HepG2 (cell line): Measurements from ENCODE around the gene SETD1A. TPM values are rescaled to one million over a fixed set of nuclear protein-coding genes. Genes with fewer than 3 reads are reported as not detected.

Experiments used
- ARNT2 ChIP-seq: sonication (generic); formaldehyde crosslinking; IDR thresholded peaks from 2 replicates; pipeline ENCODE4 v1.8.0; 2022; ENCODE audit warnings: mild to moderate bottlenecking, low read depth, missing genetic modification reagents, moderate library complexity
- ATF4 ChIP-seq, 2 experiments: fragments of 450-650 bp in 1 of 2; sonication (generic) in 1 of 2; formaldehyde crosslinking; IDR thresholded peaks; 2 replicates each; pipeline versions ENCODE4 v1.5.0 to v1.8.0; 2020 to 2022; ENCODE audit warnings: mild to moderate bottlenecking in 1 of 2, missing genetic modification reagents in 1 of 2
- ESRRA ChIP-seq: sonication (generic); formaldehyde crosslinking; IDR thresholded peaks from 2 replicates; pipeline ENCODE4 v1.5.1; 2020; ENCODE audit warnings: mild to moderate bottlenecking, low read depth, missing genetic modification reagents
- GLMP ChIP-seq: sonication (generic); formaldehyde crosslinking; IDR thresholded peaks from 2 replicates; pipeline ENCODE4 v1.9.0; 2021; ENCODE audit warnings: missing genetic modification reagents, mild to moderate bottlenecking, borderline replicate concordance
- HOXA7 ChIP-seq: sonication (generic); formaldehyde crosslinking; IDR thresholded peaks from 2 replicates; pipeline ENCODE4 v1.8.1; 2022; ENCODE audit warnings: mild to moderate bottlenecking, missing genetic modification reagents, moderate library complexity
- MXD4 ChIP-seq: IDR thresholded peaks from 2 replicates; pipeline ENCODE4 v1.6.1; 2016; ENCODE audit warnings: mild to moderate bottlenecking, missing biosample characterization, missing genetic modification reagents
- RCOR2 ChIP-seq: IDR thresholded peaks from 2 replicates; pipeline ENCODE4 v1.6.1; 2016; ENCODE audit warnings: missing biosample characterization, missing genetic modification reagents
- TCF7 ChIP-seq: sonication (generic); IDR thresholded peaks from 2 replicates; pipeline ENCODE4 v1.6.1; 2016; ENCODE audit warnings: antibody characterized with exemption, low read depth
- TFDP1 ChIP-seq: IDR thresholded peaks from 2 replicates; pipeline ENCODE4 v1.6.1; 2016; ENCODE audit warnings: missing compliant biosample characterization, missing genetic modification reagents, borderline replicate concordance
- ZBTB1 ChIP-seq: sonication (generic); formaldehyde crosslinking; IDR thresholded peaks from 2 replicates; pipeline ENCODE4 v1.4.0; 2020; ENCODE audit warnings: missing genetic modification reagents, borderline replicate concordance
- ZBTB3 ChIP-seq: sonication (generic); formaldehyde crosslinking; IDR thresholded peaks from 2 replicates; pipeline ENCODE4 v1.4.0; 2020; ENCODE audit warnings: low read depth, mild to moderate bottlenecking, moderate library complexity, missing genetic modification reagents, borderline replicate concordance
- ZBTB39 ChIP-seq: sonication (generic); formaldehyde crosslinking; IDR thresholded peaks from 2 replicates; pipeline ENCODE4 v1.5.0; 2020; ENCODE audit warnings: missing genetic modification reagents
- ZNF296 ChIP-seq: sonication (generic); formaldehyde crosslinking; conservative IDR thresholded peaks from 2 replicates; pipeline ENCODE4 v1.5.0; 2020; ENCODE audit warnings: mild to moderate bottlenecking, missing genetic modification reagents
- ZNF33B ChIP-seq: sonication (generic); formaldehyde crosslinking; IDR thresholded peaks from 2 replicates; pipeline ENCODE4 v1.5.1; 2020; ENCODE audit warnings: mild to moderate bottlenecking, missing genetic modification reagents
- ZNF382 ChIP-seq: sonication (generic); formaldehyde crosslinking; IDR thresholded peaks from 2 replicates; pipeline ENCODE4 v1.5.0; 2020; ENCODE audit warnings: missing genetic modification reagents, mild to moderate bottlenecking, borderline replicate concordance
- polyA plus RNA-seq, 8 experiments: library from polyadenylated mRNA; depleted of rRNA in 3 of 8; stranded (reverse) in 7 of 8; unstranded in 1 of 8; fragments of >200 nt; fragmentation: Illumina TruSeq in 4 of 8; extraction: Trizol in 4 of 8; gene quantifications; 2 replicates each; pipeline versions ENCODE4 v1.2.1 to v1.2.3, GENCODE V29; 2011 to 2016; ENCODE audit warnings: low read depth in 4 of 8, missing spikeins in 1 of 8, mixed read lengths in 1 of 8; ENCODE audit not compliant: insufficient read depth in 1 of 8
- total RNA-seq, 5 experiments: library from RNA; depleted of rRNA; stranded (reverse); fragments of >200 nt; fragmentation: Illumina TruSeq; extraction: Trizol; gene quantifications; 2 replicates each; pipeline ENCODE4 v1.2.3, GENCODE V29; 2016; ENCODE audit warnings: low read depth in 1 of 5
- TF ChIP-seq, protein P1 (sequence below): sonication (generic); formaldehyde crosslinking; IDR thresholded peaks from 2 replicates; pipeline ENCODE4 v1.5.1; 2020; ENCODE audit warnings: missing genetic modification reagents, mild to moderate bottlenecking, borderline replicate concordance
- TF ChIP-seq, protein P2 (sequence below), 2 experiments: sonication (generic) in 1 of 2; formaldehyde crosslinking in 1 of 2; IDR thresholded peaks; 2 replicates each; pipeline versions ENCODE4 v1.5.1 to v1.6.1; 2011 to 2020; ENCODE audit warnings: borderline replicate concordance in 1 of 2, low read depth in 1 of 2, low read length in 1 of 2, mild to moderate bottlenecking in 1 of 2, missing genetic modification reagents in 1 of 2, moderate library complexity in 1 of 2

The SETD1A gene
- total and polyA plus RNA-seq, 2 of the 13 experiments (the other 11 are each of a cell fraction or from before 2014, with no cell fraction given): 3.8 to 5.6 TPM

- TF ChIP-seq ATF4 (CRISPR knock-in tag; IDR thresholded peaks at IDR 0.05) (no peak; a peak in 2 of 4 replicates), TCF7 (no peak), ZBTB3 (no peak), ZNF296 (CRISPR knock-in tag) (no peak), ESRRA (CRISPR knock-in tag) (peak; percentile 79), MXD4 (peak; percentile 94), ARNT2 (peak; percentile 97), ZNF382 (no peak), ZBTB39 (CRISPR knock-in tag) (peak; percentile 89; the same call in 1 of the 2 replicates), HOXA7 (CRISPR knock-in tag) (0 out of 2 replicates have a peak, but pooled peaks have one; percentile 45), GLMP (CRISPR knock-in tag) (no peak), RCOR2 (CRISPR knock-in tag) (peak; percentile 93; the same call in 1 of the 2 replicates), ZBTB1 (CRISPR knock-in tag) (peak; percentile 13; the same call in 1 of the 2 replicates), ZNF33B (peak; percentile 94), TFDP1 (CRISPR knock-in tag) (peak; percentile 81; the same call in 1 of the 2 replicates)
- TF ChIP-seq, protein P1, sequence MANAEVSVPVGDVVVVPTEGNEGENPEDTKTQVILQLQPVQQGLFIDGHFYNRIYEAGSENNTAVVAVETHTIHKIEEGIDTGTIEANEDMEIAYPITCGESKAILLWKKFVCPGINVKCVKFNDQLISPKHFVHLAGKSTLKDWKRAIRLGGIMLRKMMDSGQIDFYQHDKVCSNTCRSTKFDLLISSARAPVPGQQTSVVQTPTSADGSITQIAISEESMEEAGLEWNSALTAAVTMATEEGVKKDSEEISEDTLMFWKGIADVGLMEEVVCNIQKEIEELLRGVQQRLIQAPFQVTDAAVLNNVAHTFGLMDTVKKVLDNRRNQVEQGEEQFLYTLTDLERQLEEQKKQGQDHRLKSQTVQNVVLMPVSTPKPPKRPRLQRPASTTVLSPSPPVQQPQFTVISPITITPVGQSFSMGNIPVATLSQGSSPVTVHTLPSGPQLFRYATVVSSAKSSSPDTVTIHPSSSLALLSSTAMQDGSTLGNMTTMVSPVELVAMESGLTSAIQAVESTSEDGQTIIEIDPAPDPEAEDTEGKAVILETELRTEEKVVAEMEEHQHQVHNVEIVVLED (CRISPR knock-in tag): peak; percentile 89
- TF ChIP-seq, protein P2, sequence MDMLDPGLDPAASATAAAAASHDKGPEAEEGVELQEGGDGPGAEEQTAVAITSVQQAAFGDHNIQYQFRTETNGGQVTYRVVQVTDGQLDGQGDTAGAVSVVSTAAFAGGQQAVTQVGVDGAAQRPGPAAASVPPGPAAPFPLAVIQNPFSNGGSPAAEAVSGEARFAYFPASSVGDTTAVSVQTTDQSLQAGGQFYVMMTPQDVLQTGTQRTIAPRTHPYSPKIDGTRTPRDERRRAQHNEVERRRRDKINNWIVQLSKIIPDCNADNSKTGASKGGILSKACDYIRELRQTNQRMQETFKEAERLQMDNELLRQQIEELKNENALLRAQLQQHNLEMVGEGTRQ (IDR thresholded peaks at IDR 0.05; ENCODE audit: low read depth, low read length): peak; percentile 98
- TF ChIP-seq, protein P2 (CRISPR knock-in tag; IDR thresholded peaks at IDR 0.05; ENCODE audit: borderline replicate concordance): peak; percentile 97
Observed at GRCh38 chr16:31032736-31033708, 75.5 kb downstream of the SETD1A start, which contains the start of gene STX4 (continued).
